T-cell (primary cell): ENCODE measurements around the gene ADAMTS9. TPM values are rescaled to one million over a fixed set of nuclear protein-coding genes. Genes with fewer than 3 reads are reported as not detected.

ENCODE experiments used
- ATAC-seq, 4 experiments: fragments of 200-7000 bp in 3 of 4; fragments of 150-1000 bp in 1 of 4; cut with Tn5 transposase; replicated peaks in 1 of 4; 1 replicate in 3 of 4; 2 replicates in 1 of 4; pipeline ENCODE4 v1.10.0; 2021; ENCODE audit warnings: moderate library complexity in 3 of 4, mild to moderate bottlenecking in 2 of 4, moderate number of reproducible peaks in 1 of 4
- CTCF ChIA-PET, 2 donors: fragments of 300-600 bp; sonication (Branson Sonifier 250); formaldehyde crosslinking; loops; one replicate each; lab custom pipeline; 2022; ENCODE audit warnings: antibody characterized with exemption in 2 of 2; lab: Charles Lee
- POLR2A ChIA-PET, 2 donors: fragments of 300-600 bp; sonication (Branson Sonifier 250); formaldehyde crosslinking; loops; one replicate each; lab custom pipeline; 2022; ENCODE audit warnings: antibody characterized with exemption in 2 of 2; lab: Charles Lee
- DNase-seq, 35 experiments: peaks; one replicate each; pipeline versions ENCODE4 v3.0.0 to v3.0.0-alpha.2; 2013 to 2023
- H3K27ac ChIP-seq: one replicate; pipeline ENCODE4 v1.5.1; 2013; ENCODE audit warnings: low read length
- H3K27me3 ChIP-seq, 2 experiments: replicated peaks in 1 of 2; 1 replicate in 1 of 2; 2 replicates in 1 of 2; pipeline versions ENCODE4 v1.6.1 to v1.7.0; 2013; ENCODE audit warnings: low read length in 1 of 2, mixed read lengths in 1 of 2; ENCODE audit not compliant: control insufficient read depth in 2 of 2, insufficient read depth in 2 of 2; ENCODE audit errors: extremely low read depth in 1 of 2
- H3K36me3 ChIP-seq, 2 donors: 1 replicate in 1 of 2; 2 replicates in 1 of 2; pipeline versions ENCODE4 v1.6.1 to v1.7.0; 2013; ENCODE audit warnings: low read length in 1 of 2; ENCODE audit not compliant: control insufficient read depth in 2 of 2, insufficient read depth in 1 of 2; ENCODE audit errors: extremely low read depth in 1 of 2
- H3K4me1 ChIP-seq, 2 experiments: 1 replicate in 1 of 2; 2 replicates in 1 of 2; pipeline versions ENCODE4 v1.6.1 to v1.7.0; 2013; ENCODE audit warnings: low read length in 2 of 2, mixed read lengths in 1 of 2; ENCODE audit not compliant: insufficient read depth in 2 of 2, control insufficient read depth in 1 of 2; ENCODE audit errors: extremely low read depth in 1 of 2
- H3K4me3 ChIP-seq, 2 donors: 1 replicate in 1 of 2; 2 replicates in 1 of 2; pipeline versions ENCODE4 v1.5.1 to v1.7.0; 2013; ENCODE audit warnings: mild to moderate bottlenecking in 2 of 2, low read length in 1 of 2, moderate library complexity in 1 of 2; ENCODE audit not compliant: control insufficient read depth in 1 of 2; ENCODE audit errors: extremely low read depth in 1 of 2
- H3K9me3 ChIP-seq: 2 replicates; pipeline ENCODE4 v1.7.0; 2013
- H3K27ac Mint-ChIP-seq, 2 donors: one replicate each; pipeline ENCODE4 v1.8.0; 2020 to 2021; ENCODE audit warnings: mild to moderate bottlenecking in 2 of 2, mixed read lengths in 2 of 2
- H3K27me3 Mint-ChIP-seq, 2 donors: one replicate each; pipeline ENCODE4 v1.8.0; 2021 to 2022; ENCODE audit warnings: mixed read lengths in 2 of 2
- H3K36me3 Mint-ChIP-seq: one replicate; pipeline ENCODE4 v1.8.0; 2021; ENCODE audit warnings: mixed read lengths
- H3K4me1 Mint-ChIP-seq, 3 donors: one replicate each; pipeline ENCODE4 v1.8.0; 2020 to 2022; ENCODE audit warnings: mixed read lengths in 3 of 3, mild to moderate bottlenecking in 1 of 3
- H3K4me3 Mint-ChIP-seq, 3 donors: one replicate each; pipeline ENCODE4 v1.8.0; 2020 to 2022; ENCODE audit warnings: mild to moderate bottlenecking in 3 of 3, mixed read lengths in 3 of 3, moderate library complexity in 3 of 3
- H3K9me3 Mint-ChIP-seq, 3 donors: one replicate each; pipeline ENCODE4 v1.8.0; 2020 to 2022; ENCODE audit warnings: mixed read lengths in 3 of 3
- WGBS: methylation state at CpG from one replicate; pipeline ENCODE4 v1.1.5; 2013; ENCODE audit warnings: missing lambda C conversion rate; ENCODE audit not compliant: insufficient coverage; 5-methylcytosine and 5-hydroxymethylcytosine counted together
- total RNA-seq, 35 experiments: library from RNA in 6 of 35; stranded (reverse) in 6 of 35; fragments of 120-200 nt in 1 of 35; gene quantifications; one replicate each; pipeline versions ENCODE4 v1.2.1 to v1.2.4 and lab custom pipeline; 2013 to 2026

ADAMTS9 gene
- total RNA-seq, 5 donors from 2014 or later (not counting 1 experiment from before 2014, with no cell fraction given) = 0.09 to 0.10 TPM; not detected in 3

DNA sequence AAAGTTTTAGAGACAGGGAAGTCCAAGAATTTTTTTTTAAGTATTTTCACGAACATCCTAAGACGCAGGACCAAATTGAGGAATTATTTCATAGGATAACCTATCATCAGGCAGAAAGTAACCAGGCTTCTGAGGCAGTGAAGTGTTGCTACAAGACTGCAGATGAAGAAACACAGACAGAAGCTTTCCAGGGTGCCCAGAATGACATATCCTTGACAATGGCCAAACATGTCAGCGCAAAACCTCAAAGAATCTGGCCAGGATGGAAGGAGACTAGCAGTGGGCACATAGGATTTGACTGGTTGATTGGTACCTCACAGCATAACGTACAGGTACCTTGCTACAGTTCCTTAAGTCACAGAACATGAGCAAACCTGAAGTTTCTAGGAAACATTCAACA is 7.5 kb downstream of the ADAMTS9 start:
- peaks cover 15 to 18% of the 10 kb centered on the region in 2 donors for H3K27me3 Mint-ChIP-seq
- H3K4me1 Mint-ChIP-seq = no peaks in the 10 kb centered on the region
- H3K9me3 Mint-ChIP-seq = peaks cover 0 to 11% (median 0%) of the 10 kb centered on the region in 3 donors
- peaks cover 2 to 8% of the 10 kb centered on the region in 2 experiments for H3K27me3 ChIP-seq
- DNase-seq (no peak), ATAC-seq (no peak)
- ChIA-PET CTCF (no interaction called here), POLR2A (no interaction called here)
- no peaks in the 10 kb centered on the region for H3K4me1 ChIP-seq
- H3K36me3 Mint-ChIP-seq = no peaks in the 10 kb centered on the region
- H3K4me3 Mint-ChIP-seq = no peak overlapping the region
- H3K27ac Mint-ChIP-seq = no peak overlapping the region
- H3K27ac ChIP-seq = no peak overlapping the region
- 82% methylated on average over 2 of the region's 4 CpGs for WGBS
- H3K36me3 ChIP-seq = no peaks in the 10 kb centered on the region
- no peaks in the 10 kb centered on the region for H3K9me3 ChIP-seq
- no peak overlapping the region for H3K4me3 ChIP-seq

DNA sequence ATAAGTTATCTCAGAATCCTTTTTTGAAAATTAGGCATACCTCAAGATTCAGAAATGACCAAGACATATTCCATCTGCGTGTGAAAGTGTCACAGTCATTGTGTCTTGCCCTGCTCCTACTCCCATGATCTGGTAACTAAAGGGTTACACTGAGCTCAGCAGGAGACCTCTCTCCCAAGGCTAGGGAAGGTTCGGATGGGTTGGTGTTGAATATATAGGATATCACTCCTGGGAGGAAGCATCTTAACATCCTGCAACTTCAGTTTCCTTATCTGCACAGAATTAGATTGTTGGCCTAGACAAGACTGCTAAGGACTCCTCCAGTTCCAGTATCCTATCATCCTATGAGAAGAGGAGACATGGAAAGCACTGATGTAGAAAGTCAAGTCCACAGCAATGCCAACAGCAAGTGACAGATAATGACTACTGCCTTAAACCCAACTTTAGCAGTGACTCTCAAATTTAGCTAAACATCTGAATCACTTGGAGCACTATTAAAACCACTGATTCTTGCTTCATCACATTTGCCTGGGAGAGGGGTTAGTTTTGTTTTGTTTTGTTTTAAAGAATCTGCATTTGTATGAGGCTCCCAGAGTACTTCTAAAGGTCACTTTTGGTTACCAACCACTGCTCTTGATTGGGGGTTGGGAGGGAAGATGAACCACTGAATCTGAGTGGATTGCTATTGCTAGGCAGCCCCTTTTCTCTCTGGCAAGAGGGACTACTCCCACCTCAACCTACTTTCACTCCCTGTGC is 9.7 kb downstream of the ADAMTS9 start:
- CTCF ChIA-PET = no interaction called here
- Histone ChIP-seq H3K4me3 (no peak overlapping the region), H3K4me1 (no peaks in the 10 kb centered on the region), H3K27me3 (no peaks in the 10 kb centered on the region), H3K27ac (no peak overlapping the region), H3K36me3 (no peaks in the 10 kb centered on the region), H3K9me3 (no peaks in the 10 kb centered on the region)
- no peak overlapping the region for H3K4me3 Mint-ChIP-seq
- POLR2A ChIA-PET = no interaction called here
- H3K27ac Mint-ChIP-seq = no peak overlapping the region
- H3K4me1 Mint-ChIP-seq = no peaks in the 10 kb centered on the region
- ATAC-seq (no peak), DNase-seq (no peak)
- no CpG with 5 or more reads among the region's 2 CpGs for WGBS
- H3K27me3 Mint-ChIP-seq = no peaks in the 10 kb centered on the region
- H3K36me3 Mint-ChIP-seq = no peaks in the 10 kb centered on the region
- H3K9me3 Mint-ChIP-seq = peaks cover 0 to 3% (median 0%) of the 10 kb centered on the region in 3 donors

DNA sequence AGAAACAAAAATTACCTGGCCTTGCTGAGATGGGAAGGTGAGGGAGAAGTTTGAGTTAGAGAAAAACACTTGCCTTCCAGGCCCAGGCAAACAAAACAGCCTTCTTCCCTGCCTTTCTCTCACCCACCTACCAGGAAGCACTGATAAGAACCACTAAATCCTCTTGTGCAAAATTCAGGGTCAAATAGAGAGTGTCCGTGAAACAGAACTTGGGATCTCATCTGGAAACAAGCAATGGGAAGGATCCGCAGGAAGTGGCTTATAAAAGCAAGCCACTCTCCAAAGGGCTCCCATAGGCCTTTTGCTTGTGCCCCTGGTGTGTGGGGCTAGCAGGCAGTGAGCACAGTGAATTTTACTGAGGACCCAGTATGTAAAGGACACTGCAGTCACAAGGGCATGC is 11.0 kb downstream of the ADAMTS9 start:
- Mint-ChIP-seq H3K27me3 (no peaks in the 10 kb centered on the region), H3K4me1 (no peaks in the 10 kb centered on the region), H3K4me3 (no peak overlapping the region), H3K9me3 (peaks cover 0 to 3% (median 0%) of the 10 kb centered on the region in 3 donors), H3K36me3 (no peaks in the 10 kb centered on the region), H3K27ac (no peak overlapping the region)
- no peak overlapping the region for H3K4me3 ChIP-seq
- H3K27ac ChIP-seq = no peak overlapping the region
- ChIA-PET CTCF (no interaction called here), POLR2A (no interaction called here)
- WGBS = 92% methylated on average over 2 of the region's 2 CpGs
- no peaks in the 10 kb centered on the region for H3K36me3 ChIP-seq
- H3K27me3 ChIP-seq = no peaks in the 10 kb centered on the region
- H3K4me1 ChIP-seq = no peaks in the 10 kb centered on the region
- DNase-seq = no peak
- no peak for ATAC-seq
- H3K9me3 ChIP-seq = no peaks in the 10 kb centered on the region

DNA sequence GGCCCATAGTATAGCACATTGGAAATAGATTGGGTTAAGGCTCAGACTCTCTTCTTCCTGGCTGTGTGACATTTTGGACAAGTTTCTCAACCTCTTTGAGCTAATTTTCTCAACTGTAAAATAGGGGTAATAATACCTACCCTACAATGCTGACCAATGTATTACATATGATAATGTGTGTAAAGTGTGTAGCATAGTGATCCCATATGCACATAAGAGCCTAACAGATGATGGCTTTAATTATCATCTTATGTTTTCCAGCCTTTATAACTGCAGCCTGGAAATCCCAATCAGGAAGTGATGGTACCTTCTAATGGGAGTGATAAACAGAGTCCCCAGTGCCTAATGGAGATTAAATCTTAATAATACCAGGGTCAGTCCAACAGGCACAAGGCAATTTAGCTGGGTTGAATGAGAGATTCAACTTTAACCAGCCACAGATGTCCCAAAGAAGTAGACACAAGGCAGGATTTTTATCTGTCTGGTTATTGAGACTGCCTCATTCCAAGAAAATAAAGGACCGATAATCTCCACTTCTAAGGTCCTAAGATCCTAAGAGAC is 12.0 kb downstream of the ADAMTS9 start:
- Histone ChIP-seq H3K4me3 (no peak overlapping the region), H3K27ac (no peak overlapping the region), H3K27me3 (no peaks in the 10 kb centered on the region), H3K4me1 (no peaks in the 10 kb centered on the region), H3K9me3 (no peaks in the 10 kb centered on the region), H3K36me3 (no peaks in the 10 kb centered on the region)
- Mint-ChIP-seq H3K4me3 (no peak overlapping the region), H3K27me3 (no peaks in the 10 kb centered on the region), H3K36me3 (no peaks in the 10 kb centered on the region), H3K4me1 (no peaks in the 10 kb centered on the region), H3K27ac (no peak overlapping the region), H3K9me3 (peaks cover 0 to 3% (median 0%) of the 10 kb centered on the region in 3 donors)
- ATAC-seq (no peak), DNase-seq (no peak)
- ChIA-PET POLR2A (no interaction called here), CTCF (no interaction called here)
- no CpG with 5 or more reads among the region's 1 CpG for WGBS

DNA sequence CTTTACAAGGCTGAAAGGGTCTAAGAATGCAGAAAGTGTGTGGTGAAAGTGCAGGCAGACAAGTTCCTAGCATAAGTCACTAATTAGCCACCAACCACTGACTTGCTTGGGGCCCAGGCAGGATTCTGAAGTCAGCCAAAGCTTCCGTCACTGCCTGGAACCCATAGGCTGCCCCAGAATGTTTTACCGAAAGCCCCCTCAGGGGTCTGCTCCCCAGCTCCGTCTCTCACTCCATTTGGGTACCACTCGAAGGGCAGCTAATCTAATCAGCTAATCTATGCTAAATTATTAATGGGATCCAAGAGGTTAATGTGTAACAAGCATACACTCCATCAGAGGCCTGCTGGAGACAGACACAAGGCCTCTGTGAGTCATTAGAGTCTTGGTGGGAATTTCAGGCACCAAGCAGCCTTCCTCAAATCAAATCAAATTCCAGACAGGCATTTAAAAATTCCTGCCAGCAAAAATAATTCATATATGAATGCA is 13.2 kb downstream of the ADAMTS9 start:
- no peaks in the 10 kb centered on the region for H3K9me3 ChIP-seq
- Mint-ChIP-seq H3K4me3 (no peak overlapping the region), H3K36me3 (no peaks in the 10 kb centered on the region), H3K4me1 (no peaks in the 10 kb centered on the region), H3K27ac (no peak overlapping the region), H3K27me3 (no peaks in the 10 kb centered on the region), H3K9me3 (peaks cover 0 to 3% (median 0%) of the 10 kb centered on the region in 3 donors)
- H3K27ac ChIP-seq = no peak overlapping the region
- no peaks in the 10 kb centered on the region for H3K4me1 ChIP-seq
- POLR2A ChIA-PET = no interaction called here
- ATAC-seq = no peak
- no peaks in the 10 kb centered on the region for H3K36me3 ChIP-seq
- DNase-seq = no peak
- CTCF ChIA-PET = no interaction called here
- no peak overlapping the region for H3K4me3 ChIP-seq
- 83% methylated on average over 1 of the region's 4 CpGs for WGBS
- H3K27me3 ChIP-seq = no peaks in the 10 kb centered on the region

DNA sequence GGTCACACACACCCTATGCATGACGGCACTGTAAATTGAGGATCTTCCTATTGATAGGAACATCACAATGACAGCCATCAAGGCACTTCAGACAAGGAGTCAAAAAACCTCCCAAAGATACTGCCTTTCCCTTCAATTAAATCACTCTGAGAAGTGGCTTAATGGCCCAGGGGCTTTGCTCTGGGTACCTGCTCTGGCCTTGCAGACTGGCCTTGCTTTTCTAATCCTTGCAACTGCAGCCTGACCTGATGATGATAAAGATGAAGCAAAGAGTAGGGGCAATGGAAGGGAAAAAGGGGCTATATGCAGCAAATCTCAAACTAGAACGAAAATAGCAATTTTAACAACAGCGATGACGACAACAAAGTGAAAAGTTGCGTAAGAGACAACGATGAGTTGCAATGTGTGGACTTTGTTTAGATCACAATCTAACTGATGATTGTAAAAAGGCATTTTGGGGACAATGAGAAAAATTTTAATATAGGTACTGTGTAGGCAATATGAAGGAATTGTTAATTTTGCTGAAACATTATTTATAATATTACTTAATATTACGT is 14.6 kb downstream of the ADAMTS9 start:
- Mint-ChIP-seq H3K27ac (no peak overlapping the region), H3K4me3 (no peak overlapping the region), H3K27me3 (no peaks in the 10 kb centered on the region), H3K36me3 (no peaks in the 10 kb centered on the region), H3K9me3 (no peaks in the 10 kb centered on the region), H3K4me1 (no peaks in the 10 kb centered on the region)
- H3K4me1 ChIP-seq = no peaks in the 10 kb centered on the region
- H3K27me3 ChIP-seq = no peaks in the 10 kb centered on the region
- POLR2A ChIA-PET = no interaction called here
- no peak overlapping the region for H3K27ac ChIP-seq
- 90% methylated on average over 4 of the region's 7 CpGs for WGBS
- CTCF ChIA-PET = no interaction called here
- no peaks in the 10 kb centered on the region for H3K36me3 ChIP-seq
- no peak overlapping the region for H3K4me3 ChIP-seq
- DNase-seq (no peak), ATAC-seq (no peak)
- H3K9me3 ChIP-seq = no peaks in the 10 kb centered on the region
